ENCODE results near the gene TSPAN3. TPM values are rescaled to one million over a fixed set of nuclear protein-coding genes. Genes with fewer than 3 reads are reported as not detected.

TSPAN3 gene
- polyA plus RNA-seq, 1 donor (not counting 4 experiments of a cell fraction or from before 2014, with no cell fraction given), result 181 TPM

GRCh38 chr15:77039217-77039533, 31.7 kb downstream of the TSPAN3 start:
- no peak for TF ChIP-seq EZH2 (IDR thresholded peaks at IDR 0.05; ENCODE audit: low read length)
- TF ChIP-seq CTCF (optimal IDR thresholded peaks at IDR 0.05 in 1 of 3, IDR thresholded peaks at IDR 0.05 in 1 of 3, conservative IDR thresholded peaks at IDR 0.05 in 1 of 3; ENCODE audit: extremely low read depth in 1 of 3, insufficient read depth in 2 of 3, low read length in 3 of 3), result no peak
- no peaks in the 10 kb centered on the region for H4K20me1 ChIP-seq (ENCODE audit: control insufficient read depth, extremely low read depth, insufficient read depth, low read length)
- H3K36me3 ChIP-seq (ENCODE audit: control insufficient read depth in 2 of 2, extremely low read depth in 1 of 2, insufficient read depth in 2 of 2, low read length in 2 of 2), result peaks cover 5 to 10% of the 10 kb centered on the region in 2 experiments
- dilution Hi-C loops (cut with MboI; ENCODE audit: extremely low pct_ligation_motif_present, low sequenced_read_pairs), result no loop called here
- no peaks in the 10 kb centered on the region for H3K9me3 ChIP-seq (ENCODE audit: control insufficient read depth, low read depth, low read length)
- no peak overlapping the region for H3K4me3 ChIP-seq (ENCODE audit: control insufficient read depth in 2 of 3, extremely low read depth in 1 of 3, insufficient read depth in 2 of 3, low read depth in 1 of 3, low read length in 3 of 3)
- H3K79me2 ChIP-seq (ENCODE audit: control insufficient read depth, insufficient read depth, low read length), result no peaks in the 10 kb centered on the region
- no peak overlapping the region for H3K27ac ChIP-seq (ENCODE audit: control insufficient read depth, insufficient read depth, low read length)
- H3K4me1 ChIP-seq (ENCODE audit: control insufficient read depth, extremely low read depth, insufficient read depth, low read length), result peaks cover 4% of the 10 kb centered on the region
- no peak overlapping the region for H3K9ac ChIP-seq (ENCODE audit: control insufficient read depth, extremely low read depth, insufficient read depth, low read length)
- H3K9me1 ChIP-seq (ENCODE audit: control insufficient read depth, extremely low read depth, insufficient read depth, low read length), result peaks cover under 1% of the 10 kb centered on the region
- no peak overlapping the region for H3K4me2 ChIP-seq (ENCODE audit: control insufficient read depth, extremely low read depth, insufficient read depth, low read depth, low read length)
- no peak overlapping the region for H2AFZ ChIP-seq (ENCODE audit: control insufficient read depth, low read length)
- DNase-seq (ENCODE audit: low read depth, low spot score) (no peak), FAIRE-seq (no peak)
- H3K27me3 ChIP-seq (ENCODE audit: control insufficient read depth, extremely low read depth, insufficient read depth, low read length), result no peaks in the 10 kb centered on the region

- Histone ChIP-seq H3K4me1 (ENCODE audit: control insufficient read depth, extremely low read depth, insufficient read depth, low read length) (peaks cover 4% of the 10 kb centered on the region), H3K27me3 (ENCODE audit: control insufficient read depth, extremely low read depth, insufficient read depth, low read length) (no peaks in the 10 kb centered on the region), H4K20me1 (ENCODE audit: control insufficient read depth, extremely low read depth, insufficient read depth, low read length) (no peaks in the 10 kb centered on the region), H3K9me3 (ENCODE audit: control insufficient read depth, low read depth, low read length) (no peaks in the 10 kb centered on the region), H3K4me3 (ENCODE audit: control insufficient read depth in 2 of 3, extremely low read depth in 1 of 3, insufficient read depth in 2 of 3, low read depth in 1 of 3, low read length in 3 of 3) (no peak overlapping the region), H3K27ac (ENCODE audit: control insufficient read depth, insufficient read depth, low read length) (no peak overlapping the region), H3K9me1 (ENCODE audit: control insufficient read depth, extremely low read depth, insufficient read depth, low read length) (no peaks in the 10 kb centered on the region), H3K79me2 (ENCODE audit: control insufficient read depth, insufficient read depth, low read length) (no peaks in the 10 kb centered on the region), H3K9ac (ENCODE audit: control insufficient read depth, extremely low read depth, insufficient read depth, low read length) (no peak overlapping the region), H2AFZ (ENCODE audit: control insufficient read depth, low read length) (no peak overlapping the region), H3K4me2 (ENCODE audit: control insufficient read depth, extremely low read depth, insufficient read depth, low read depth, low read length) (no peak overlapping the region), H3K36me3 (ENCODE audit: control insufficient read depth in 2 of 2, extremely low read depth in 1 of 2, insufficient read depth in 2 of 2, low read length in 2 of 2) (peaks cover 3 to 7% of the 10 kb centered on the region in 2 experiments)
- TF ChIP-seq CTCF (optimal IDR thresholded peaks at IDR 0.05 in 1 of 3, IDR thresholded peaks at IDR 0.05 in 1 of 3, conservative IDR thresholded peaks at IDR 0.05 in 1 of 3; ENCODE audit: extremely low read depth in 1 of 3, insufficient read depth in 2 of 3, low read length in 3 of 3), result no peak
- TF ChIP-seq EZH2 (IDR thresholded peaks at IDR 0.05; ENCODE audit: low read length), result no peak
- FAIRE-seq (peak; percentile 68), DNase-seq (ENCODE audit: low read depth, low spot score) (no peak)
- dilution Hi-C loops (cut with MboI; ENCODE audit: extremely low pct_ligation_motif_present, low sequenced_read_pairs), result no loop called here
Measured at GRCh38 chr15:77038312-77039216, 32.3 kb downstream of the TSPAN3 start.

Measured in keratinocyte (primary cell).